HG03064 (cell line): ENCODE data around the gene BFSP1.

Source experiments
- ATAC-seq: cut with Tn5 transposase; IDR thresholded peaks from one replicate; pipeline ENCODE4 v1.9.1; 2021; ENCODE audit warnings: low read depth; ENCODE audit not compliant: unreplicated experiment

BFSP1 gene

GRCh38 chr20:17524560-17524959 lies 6.6 kb downstream of the BFSP1 start:
- ATAC-seq = no peak

- ATAC-seq = no peak
Measured at GRCh38 chr20:17523326-17523725, 7.9 kb downstream of the BFSP1 start.

GRCh38 chr20:17522528-17522927 lies 8.7 kb downstream of the BFSP1 start:
- no peak for ATAC-seq

DNA sequence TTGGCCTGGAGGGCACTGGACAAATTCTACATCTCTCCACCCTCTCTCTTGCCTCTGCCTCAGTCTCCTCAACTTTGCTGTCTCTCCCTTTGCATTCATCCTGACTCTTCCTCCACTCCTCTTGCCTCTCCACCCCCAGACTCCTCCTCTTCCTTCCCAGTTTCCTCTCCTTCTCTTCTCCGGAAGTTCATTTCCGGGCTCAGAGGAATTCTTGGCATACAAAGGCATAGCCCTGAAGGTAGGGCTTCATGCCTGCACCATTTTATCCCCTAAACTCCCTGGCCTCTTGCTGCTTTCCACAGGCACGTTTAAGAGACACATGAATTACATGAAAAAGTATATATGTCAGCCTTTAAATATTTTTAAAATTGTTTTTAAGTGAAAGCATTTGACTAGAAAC lies 10.6 kb downstream of the BFSP1 start:
- ATAC-seq = no peak

DNA sequence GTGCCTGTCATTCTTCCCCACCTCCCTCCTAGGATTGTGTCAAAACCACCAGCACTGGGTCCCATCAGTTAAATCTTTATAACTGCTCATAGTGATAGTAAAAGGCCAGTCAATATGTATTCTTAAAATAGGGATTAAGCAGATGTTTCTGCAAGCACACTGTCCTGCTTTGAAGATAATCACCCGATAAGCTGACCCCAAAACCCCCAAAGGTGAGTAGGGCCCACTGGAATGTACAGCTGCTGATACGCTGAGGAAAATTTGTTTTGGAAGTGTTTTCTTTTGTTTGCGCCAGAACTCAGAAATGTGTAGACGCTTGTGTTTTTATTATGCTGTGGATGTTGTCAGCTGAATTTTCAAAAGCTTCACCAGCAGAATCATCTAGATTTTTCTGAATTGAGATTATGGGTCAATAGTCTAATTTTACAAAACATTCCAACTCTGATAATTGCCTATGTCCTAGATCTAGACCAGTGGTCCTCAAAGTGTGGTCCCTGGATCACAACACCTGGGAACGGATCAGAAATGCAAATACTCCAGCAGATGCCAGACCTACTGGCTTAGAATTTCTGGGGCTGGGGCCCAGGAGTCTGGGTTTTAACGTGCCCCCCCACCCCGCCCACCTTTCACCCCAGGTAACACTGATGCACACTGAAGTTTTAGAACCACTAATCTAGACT lies 11.4 kb downstream of the BFSP1 start:
- no peak for ATAC-seq

GRCh38 chr20:17518339-17519052 lies 12.7 kb downstream of the BFSP1 start:
- no peak for ATAC-seq

DNA sequence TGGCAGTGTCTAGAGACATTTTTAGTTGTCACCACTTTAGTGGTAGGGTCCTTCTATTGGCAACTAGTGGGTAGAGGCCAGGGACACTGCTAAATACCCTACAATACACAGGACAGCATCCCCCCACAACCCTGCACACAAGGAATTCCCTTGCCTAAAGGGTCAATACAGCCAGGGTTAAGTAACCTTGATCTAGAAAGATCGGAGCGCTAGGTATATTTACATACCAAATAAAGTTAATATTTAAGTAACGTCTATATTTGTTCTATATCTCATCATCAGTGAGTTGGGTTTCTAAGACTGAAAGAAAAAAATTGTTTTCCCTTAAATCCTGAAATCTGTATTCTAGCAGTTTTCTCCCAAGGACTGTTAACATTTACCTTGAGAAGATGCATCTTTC lies 16.1 kb downstream of the BFSP1 start:
- no peak for ATAC-seq

- no peak for ATAC-seq
Measured at GRCh38 chr20:17513939-17514338, 17.2 kb downstream of the BFSP1 start.

DNA sequence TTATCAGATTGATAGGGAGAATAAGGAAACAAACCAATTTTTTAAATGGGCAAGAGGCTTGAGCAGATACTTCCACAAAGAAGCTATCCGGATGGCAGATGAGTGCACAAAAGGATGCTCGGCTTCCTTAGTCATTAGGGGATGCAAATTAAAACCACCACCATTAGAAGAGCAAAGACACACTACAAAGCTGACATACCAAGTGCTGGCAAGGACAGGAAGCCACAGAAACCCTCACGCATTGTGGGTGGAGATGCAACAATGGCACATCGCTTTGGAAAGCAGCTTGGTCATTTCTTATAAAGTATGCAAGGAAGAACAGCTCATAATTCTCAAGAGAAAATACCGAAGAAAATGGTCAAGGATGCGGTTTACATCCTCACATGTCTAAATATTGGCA lies 19.8 kb downstream of the BFSP1 start:
- ATAC-seq = no peak

DNA sequence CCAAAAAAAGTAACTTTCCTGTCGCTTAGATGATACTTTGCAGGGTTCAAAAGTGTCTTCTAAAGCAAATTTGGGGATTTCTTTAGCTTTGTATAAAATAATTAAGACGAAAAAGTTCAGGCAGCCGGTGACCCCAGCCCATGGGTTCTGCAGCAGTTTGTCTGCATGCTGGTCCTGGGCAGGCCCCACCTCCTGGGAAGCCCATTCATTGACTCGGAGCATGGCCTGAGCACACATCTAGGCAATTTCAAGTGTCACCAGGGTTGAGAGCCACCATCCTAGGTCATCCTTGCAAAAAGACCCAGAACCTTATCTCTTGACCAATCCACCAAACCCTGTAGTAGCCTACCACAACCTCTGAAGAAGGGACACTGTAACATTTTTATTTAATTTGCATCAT lies 20.6 kb downstream of the BFSP1 start:
- ATAC-seq = no peak

DNA sequence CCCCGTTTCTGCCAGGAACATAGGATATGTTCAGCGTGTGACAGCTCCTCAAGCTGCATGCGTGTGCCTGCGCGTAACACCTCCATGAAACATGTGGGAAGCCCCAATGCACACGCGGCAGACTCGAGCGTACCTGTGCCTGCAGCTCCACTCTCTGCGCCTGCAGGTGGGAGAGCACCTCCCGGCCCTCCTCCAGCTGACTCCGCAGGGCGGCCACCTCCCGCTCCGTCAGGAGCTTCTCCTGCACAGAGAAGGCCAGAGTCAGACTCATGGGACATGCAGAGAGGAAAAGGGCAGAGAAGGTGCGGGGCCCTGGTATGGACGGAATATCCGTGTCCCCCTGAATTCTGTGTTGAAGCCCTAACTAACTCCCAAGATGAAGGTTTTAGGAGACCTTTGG lies 22.4 kb downstream of the BFSP1 start:
- no peak for ATAC-seq

DNA sequence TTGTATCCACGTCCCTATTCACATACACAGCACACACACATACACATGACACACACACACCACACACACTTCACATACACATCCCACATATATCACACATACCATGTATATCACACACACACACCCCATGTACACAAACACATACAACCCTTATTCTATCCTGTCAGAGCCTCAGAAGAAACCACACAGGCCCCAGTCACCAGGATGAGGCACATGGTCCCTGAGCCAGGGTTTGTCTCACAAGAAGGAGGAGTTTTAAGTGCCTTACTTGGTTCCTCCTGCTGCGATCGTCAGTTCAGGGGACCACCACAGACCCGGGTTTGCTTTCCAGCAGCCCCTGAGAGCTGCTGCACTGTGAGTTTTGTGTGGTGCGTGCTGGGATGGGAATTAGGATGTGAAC lies 23.6 kb downstream of the BFSP1 start:
- ATAC-seq = no peak

DNA sequence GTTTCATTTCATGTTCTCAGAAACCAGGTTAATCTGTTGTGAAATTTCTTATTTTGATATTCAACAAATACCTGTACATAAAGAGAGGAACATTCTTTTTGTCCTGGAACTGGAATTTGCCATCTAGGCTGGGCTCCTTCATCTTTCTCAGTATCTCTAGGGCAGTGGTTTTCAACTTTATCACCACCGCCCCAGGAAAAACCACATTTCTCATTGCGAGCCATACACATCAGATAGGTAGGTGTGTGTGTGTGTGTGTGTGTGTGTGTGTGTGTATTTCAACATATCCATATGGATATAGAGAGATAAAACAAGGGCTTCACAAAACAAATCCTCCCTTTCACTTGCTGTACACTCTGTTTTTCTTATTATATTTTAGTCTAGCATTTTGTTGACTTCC lies 24.1 kb downstream of the BFSP1 start:
- no peak for ATAC-seq

DNA sequence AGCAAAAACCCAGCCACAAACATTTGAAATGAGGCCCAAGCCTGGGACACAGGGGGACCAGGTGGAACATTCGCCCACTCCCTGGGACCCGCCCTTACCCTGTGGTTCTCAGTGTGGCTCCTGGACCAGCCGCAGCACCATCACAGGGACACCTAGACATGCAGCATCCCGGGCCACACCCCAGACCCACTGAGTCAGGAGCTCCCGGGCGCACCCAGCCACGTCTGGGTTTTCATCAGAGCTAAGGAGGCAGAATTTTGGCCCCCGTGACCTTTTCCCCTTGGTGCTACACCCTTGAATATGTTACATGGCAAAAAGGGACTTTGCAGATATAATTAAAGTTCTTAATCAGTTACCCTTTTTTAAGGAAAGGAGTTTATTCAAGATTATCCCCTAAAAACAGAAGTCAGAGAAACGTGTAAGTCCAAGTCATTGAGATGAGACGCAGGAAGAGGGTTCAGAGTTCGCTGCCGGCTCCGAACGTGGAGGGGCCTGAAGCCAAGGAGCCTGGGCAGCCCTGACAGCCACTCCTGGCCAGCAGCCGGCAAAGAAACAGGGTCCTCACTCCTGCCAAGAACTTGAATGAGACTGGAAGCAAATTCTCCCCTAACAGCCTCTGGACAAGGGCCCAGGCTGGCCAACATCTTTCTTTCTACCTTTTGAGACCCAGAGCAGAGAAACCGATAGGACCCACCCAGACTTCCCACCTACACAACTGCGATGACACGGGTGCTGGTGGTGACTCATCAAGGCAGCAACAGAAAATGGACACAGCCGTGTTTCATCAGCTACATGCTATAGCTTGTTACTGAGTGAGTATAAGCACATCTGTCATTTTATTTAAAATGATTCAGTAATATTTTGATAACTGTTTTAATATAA lies 25.3 kb downstream of the BFSP1 start:
- peak; percentile 17 for ATAC-seq

DNA sequence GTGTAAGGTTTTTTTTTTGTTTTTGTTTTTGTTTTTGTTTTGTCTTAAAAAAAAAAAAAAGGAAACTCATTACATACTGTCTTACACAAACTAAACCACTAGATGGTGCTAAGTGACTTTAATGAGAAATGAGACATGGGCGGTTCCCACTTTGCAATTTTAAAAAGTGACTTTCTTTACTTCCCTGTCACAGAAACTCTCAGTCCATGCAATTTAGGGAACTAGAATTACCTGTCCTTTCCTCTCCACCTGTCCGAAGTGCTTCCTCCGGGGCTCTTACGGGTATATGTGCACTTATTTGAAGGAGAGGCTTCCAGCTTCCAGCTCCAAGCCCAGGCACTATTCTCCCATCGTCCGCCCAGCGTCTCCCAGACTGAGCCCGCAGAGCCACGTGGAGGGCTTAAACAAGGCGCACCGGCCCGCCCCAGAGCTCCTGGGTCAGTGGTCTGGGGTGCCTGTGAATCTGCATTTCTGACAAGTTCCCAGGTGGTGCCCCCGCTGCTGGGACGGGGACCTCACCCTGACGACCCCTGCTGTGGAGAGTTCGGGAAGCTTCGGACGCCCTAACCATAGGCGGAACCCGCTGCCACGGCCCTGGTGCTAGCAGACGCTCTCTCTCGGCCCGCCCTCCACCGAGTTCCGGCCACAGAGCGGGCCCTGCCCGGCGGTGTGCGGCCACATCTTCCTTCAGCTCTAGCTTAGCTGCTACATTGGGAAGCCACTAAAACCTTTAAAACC lies 26.1 kb downstream of the BFSP1 start:
- peak; percentile 61 for ATAC-seq

- peak; percentile 24 for ATAC-seq
Measured at GRCh38 chr20:17504066-17504897, 26.9 kb downstream of the BFSP1 start.

GRCh38 chr20:17503301-17504065 lies 27.7 kb downstream of the BFSP1 start:
- no peak for ATAC-seq

DNA sequence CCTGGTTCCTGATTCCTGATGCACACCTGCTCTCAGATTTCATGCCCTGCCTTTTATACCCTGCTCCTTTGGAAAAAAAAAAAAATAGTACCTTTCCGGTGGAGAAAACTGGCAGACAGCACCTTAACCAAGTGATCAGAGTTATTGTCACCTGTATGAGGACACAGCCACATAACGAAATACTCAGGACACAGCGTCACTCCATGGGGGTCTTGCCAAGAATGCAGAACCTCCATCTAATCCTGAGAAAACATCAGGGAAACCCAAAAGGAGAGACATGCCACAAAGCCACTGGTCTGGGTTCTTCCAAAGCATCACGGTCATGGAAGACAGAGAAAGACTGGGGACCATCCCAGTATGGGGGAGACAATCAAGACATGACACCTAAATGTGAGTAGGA lies 29.1 kb downstream of the BFSP1 start:
- ATAC-seq = no peak

DNA sequence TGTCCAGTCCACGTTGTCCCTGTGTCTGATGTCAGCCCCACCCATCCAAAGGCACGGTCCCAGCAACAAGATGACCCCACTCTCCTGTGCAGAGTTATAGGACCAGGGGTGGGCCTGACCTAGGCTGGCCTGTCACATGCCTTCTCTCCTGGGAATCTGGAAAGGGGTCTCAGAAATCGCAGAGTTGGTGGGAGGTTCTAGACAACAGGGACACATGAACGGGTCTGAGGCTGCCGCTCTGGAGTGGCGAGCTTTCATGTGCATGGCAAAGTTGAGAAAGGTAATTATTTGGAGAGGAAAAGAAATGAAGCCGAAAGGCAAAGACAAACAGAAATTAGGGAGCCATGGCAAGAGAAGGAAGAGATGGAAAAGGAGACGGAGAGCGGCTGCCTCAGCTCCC lies 29.5 kb downstream of the BFSP1 start:
- no peak for ATAC-seq
